Endothelial cell of umbilical vein (primary cell): Measurements from ENCODE around the gene IGFBP6. TPM values are rescaled to one million over a fixed set of nuclear protein-coding genes. Genes with fewer than 3 reads are reported as not detected.

ENCODE experiments used
- BruUV-seq: library from RNA; stranded (reverse); fragments of 400-500 nt; replicated peaks from 2 replicates; lab custom pipeline; 2021; lab: Mats Ljungman, UMichigan
- CTCF ChIA-PET: fragments of 300-600, 350-600 bp; sonication (Branson Sonifier 250); formaldehyde crosslinking; loops from one replicate; lab custom pipeline; 2021; ENCODE audit warnings: antibody characterized with exemption, inconsistent platforms; lab: Charles Lee
- POLR2A ChIA-PET: fragments of 300-600, 350-600 bp; sonication (Branson Sonifier 250); formaldehyde crosslinking; loops from one replicate; lab custom pipeline; 2021; ENCODE audit warnings: antibody characterized with exemption, inconsistent platforms; lab: Charles Lee
- DNase-seq: peaks from one replicate; pipeline ENCODE4 v3.0.0-alpha.2; 2011; ENCODE audit warnings: low read depth, low spot score
- FAIRE-seq: peaks from 2 replicates; lab custom pipeline; 2011; peaks lifted over from hg19 to GRCh38; lab: Jason Lieb, UNC
- H2AFZ ChIP-seq: 2 replicates; pipeline ENCODE4 v1.6.0; 2012; ENCODE audit warnings: low read depth, low read length, control low read depth, inconsistent platforms
- H3K27ac ChIP-seq: 2 replicates; pipeline ENCODE4 v1.5.1; 2011; ENCODE audit warnings: low read depth, mild to moderate bottlenecking, control low read depth, low read length, moderate library complexity; ENCODE audit not compliant: insufficient read depth
- H3K27me3 ChIP-seq, 2 experiments: 2 replicates each; pipeline versions ENCODE4 v1.6.0 to v1.6.1; 2011; ENCODE audit warnings: low read length in 2 of 2, mixed read lengths in 1 of 2; ENCODE audit not compliant: control insufficient read depth in 2 of 2, insufficient read depth in 2 of 2
- H3K36me3 ChIP-seq, 2 experiments: 2 replicates in 1 of 2; 3 replicates in 1 of 2; pipeline ENCODE4 v1.5.1; 2011; ENCODE audit warnings: low read length in 2 of 2, mild to moderate bottlenecking in 1 of 2, moderate library complexity in 1 of 2; ENCODE audit not compliant: control insufficient read depth in 2 of 2, insufficient read depth in 2 of 2; ENCODE audit errors: extremely low read depth in 1 of 2
- H3K4me1 ChIP-seq: 3 replicates; pipeline ENCODE4 v1.5.1; 2011; ENCODE audit warnings: mild to moderate bottlenecking, low read length; ENCODE audit not compliant: control insufficient read depth, insufficient read depth; ENCODE audit errors: extremely low read depth
- H3K4me2 ChIP-seq: 2 replicates; pipeline ENCODE4 v1.6.1; 2011; ENCODE audit warnings: low read length, control low read depth, mixed read lengths; ENCODE audit not compliant: insufficient read depth
- H3K4me3 ChIP-seq, 3 experiments: fragments of 200-600 bp in 1 of 3; sonication (generic), shearing (Covaris generic) in 1 of 3; replicated peaks in 1 of 3; 2 replicates each; pipeline ENCODE4 v1.5.1; 2011 to 2016; ENCODE audit warnings: control low read depth in 3 of 3, low read length in 3 of 3, mild to moderate bottlenecking in 2 of 3, inconsistent platforms in 1 of 3, low read depth in 1 of 3, moderate library complexity in 1 of 3; ENCODE audit not compliant: insufficient read depth in 1 of 3
- H3K79me2 ChIP-seq: 2 replicates; pipeline ENCODE4 v1.6.0; 2012; ENCODE audit warnings: low read length, inconsistent platforms; ENCODE audit not compliant: control insufficient read depth, insufficient read depth
- H3K9ac ChIP-seq: replicated peaks from 2 replicates; pipeline ENCODE3; 2011; ENCODE audit warnings: low read length, control low read depth; ENCODE audit not compliant: insufficient read depth; ENCODE audit errors: extremely low read depth
- H3K9me1 ChIP-seq: replicated peaks from 3 replicates; pipeline ENCODE4 v1.6.0; 2011; ENCODE audit warnings: mild to moderate bottlenecking, low read length; ENCODE audit not compliant: control insufficient read depth, insufficient read depth; ENCODE audit errors: extremely low read depth
- H3K9me3 ChIP-seq: replicated peaks from 2 replicates; pipeline ENCODE4 v1.5.1; 2012; ENCODE audit warnings: low read length, inconsistent platforms; ENCODE audit not compliant: control insufficient read depth, insufficient read depth
- H4K20me1 ChIP-seq: replicated peaks from 2 replicates; pipeline ENCODE3; 2011; ENCODE audit warnings: mild to moderate bottlenecking, low read length; ENCODE audit not compliant: control insufficient read depth, insufficient read depth; ENCODE audit errors: extremely low read depth
- CTCF ChIP-seq, 2 donors: IDR thresholded peaks; 1 replicate in 1 of 2; 2 replicates in 1 of 2; pipeline ENCODE4 v1.5.1; 2011; ENCODE audit warnings: low read length in 2 of 2, mild to moderate bottlenecking in 2 of 2, moderate library complexity in 2 of 2, control low read depth in 1 of 2, inconsistent platforms in 1 of 2, low read depth in 1 of 2; ENCODE audit not compliant: insufficient read depth in 1 of 2; ENCODE audit errors: extremely low read depth in 1 of 2
- EZH2 ChIP-seq: IDR thresholded peaks from 2 replicates; pipeline ENCODE4 v1.6.1; 2012; ENCODE audit warnings: borderline replicate concordance, low read depth, mild to moderate bottlenecking, moderate library complexity, low read length, inconsistent platforms; ENCODE audit not compliant: severe bottlenecking
- FOS ChIP-seq: IDR thresholded peaks from 2 replicates; pipeline ENCODE4 v1.6.1; 2011; ENCODE audit warnings: mild to moderate bottlenecking, low read length, moderate library complexity, borderline replicate concordance; ENCODE audit not compliant: insufficient read depth
- GATA2 ChIP-seq: IDR thresholded peaks from 2 replicates; pipeline ENCODE4 v1.7.0; 2011; ENCODE audit warnings: low read depth, mild to moderate bottlenecking, moderate library complexity, mixed read lengths, low read length; ENCODE audit not compliant: insufficient read length, insufficient read depth
- JUN ChIP-seq: IDR thresholded peaks from 2 replicates; pipeline ENCODE4 v1.6.1; 2011; ENCODE audit warnings: borderline replicate concordance, low read depth; ENCODE audit not compliant: insufficient read length, insufficient read depth
- MAX ChIP-seq: IDR thresholded peaks from 2 replicates; pipeline ENCODE4 v1.6.1; 2011; ENCODE audit not compliant: insufficient read depth, insufficient read length
- MYC ChIP-seq: IDR thresholded peaks from one replicate; pipeline ENCODE4 v1.6.1; 2011; ENCODE audit warnings: mild to moderate bottlenecking, low read depth, low read length
- POLR2A ChIP-seq: IDR thresholded peaks from 2 replicates; pipeline ENCODE4 v1.6.1; 2012; ENCODE audit warnings: low read depth, mild to moderate bottlenecking, control low read depth, low read length
- POLR2AphosphoS5 ChIP-seq: IDR thresholded peaks from 2 replicates; pipeline ENCODE4 v1.6.1; 2012; ENCODE audit warnings: low read depth, mild to moderate bottlenecking, control low read depth, low read length, moderate library complexity; ENCODE audit not compliant: insufficient read depth
- dilution Hi-C: fragments of 300-500 bp; cut with MboI; formaldehyde crosslinking; loops from one replicate; pipeline ENCODE4 v1.15.0; 2019; ENCODE audit warnings: low sequenced_read_pairs; ENCODE audit not compliant: extremely low pct_ligation_motif_present
- intact Hi-C: fragments of 100-400 bp; cut with micrococcal nuclease; formaldehyde crosslinking; loops from one replicate; pipeline ENCODE4 v1.10.0; 2022
- polyA plus RNA-seq, 4 experiments: library from polyadenylated mRNA; depleted of rRNA in 3 of 4; stranded (reverse) in 3 of 4; unstranded in 1 of 4; fragments of >200 nt; gene quantifications; 2 replicates each; pipeline versions ENCODE4 v1.2.1 to v1.2.3, GENCODE V29; 2011 to 2012; ENCODE audit warnings: missing spikeins in 1 of 4
- total RNA-seq: library from RNA; stranded (reverse); gene quantifications from 2 replicates; pipeline ENCODE4 v1.2.3, GENCODE V29; 2021

IGFBP6 gene
- total and polyA plus RNA-seq, 2 donors (not counting 3 experiments of a cell fraction or from before 2014, with no cell fraction given), result 14.1 to 18.2 TPM

DNA sequence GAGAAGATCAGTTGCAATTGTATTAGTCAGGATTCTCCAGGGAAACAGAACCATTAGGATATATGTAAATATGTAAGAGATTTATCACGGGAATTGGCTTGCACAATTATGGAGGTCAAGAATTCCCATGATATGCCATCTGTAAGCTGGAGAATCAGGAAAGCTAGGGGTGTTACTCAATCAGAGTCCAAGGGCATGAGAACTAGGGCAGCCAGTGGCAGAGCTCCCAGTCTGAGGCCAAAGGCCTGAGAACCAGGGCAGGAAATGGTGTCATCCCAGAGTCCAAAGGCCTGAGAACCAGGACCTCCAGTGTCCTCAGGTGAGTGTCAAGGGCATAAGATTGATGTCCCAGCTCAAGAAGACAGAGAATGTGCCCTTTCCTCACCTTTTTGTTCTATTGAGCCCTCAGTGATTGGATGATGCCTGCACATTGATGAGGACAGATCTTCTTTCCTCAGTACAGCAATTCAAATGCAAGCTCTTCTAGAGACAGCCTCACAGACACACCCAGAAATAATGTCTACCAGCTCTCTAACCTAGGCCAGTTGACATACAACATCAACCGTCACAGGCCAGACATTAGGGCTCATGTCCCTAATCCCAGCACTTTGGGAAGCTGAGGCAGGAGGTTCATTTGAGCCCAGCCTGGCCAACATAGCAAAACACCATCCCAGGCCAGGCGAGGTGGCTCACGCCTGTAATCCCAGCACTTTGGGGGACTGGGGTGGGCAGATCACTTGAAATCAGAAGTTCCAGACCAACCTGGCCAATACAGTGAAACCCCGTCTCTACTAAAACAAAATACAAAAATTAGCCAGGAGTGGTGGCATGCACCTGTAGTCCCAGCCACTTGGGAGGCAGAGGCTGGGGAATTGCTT lies 48.2 kb downstream of the IGFBP6 start:
- dilution Hi-C loops, result no loop called here
- H2AFZ ChIP-seq, result no peak overlapping the region
- no TSS peak for BruUV-seq
- H3K9me3 ChIP-seq, result no peaks in the 10 kb centered on the region
- H4K20me1 ChIP-seq, result no peaks in the 10 kb centered on the region
- no peaks in the 10 kb centered on the region for H3K79me2 ChIP-seq
- DNase-seq (no peak), FAIRE-seq (no peak)
- ChIA-PET POLR2A (no interaction called here), CTCF (interaction anchor here (0.7 to 1.6 kb wide), 4 partner anchors 14 to 56 kb away, joined by 3 to 4 read pairs (median 4); no protein-coding TSS in a partner anchor)
- no peaks in the 10 kb centered on the region for H3K4me1 ChIP-seq
- no peaks in the 10 kb centered on the region for H3K36me3 ChIP-seq
- no peaks in the 10 kb centered on the region for H3K9me1 ChIP-seq
- intact Hi-C loops, result no loop called here
- H3K27me3 ChIP-seq, result peaks cover 0 to 5% of the 10 kb centered on the region in 2 experiments
- no peak overlapping the region for H3K4me2 ChIP-seq
- no peak overlapping the region for H3K9ac ChIP-seq
- TF ChIP-seq JUN, result no peak
- no peak for TF ChIP-seq GATA2
- no peak for TF ChIP-seq CTCF (IDR thresholded peaks at IDR 0.05; ENCODE audit: extremely low read depth in 1 of 2, insufficient read depth in 1 of 2, low read depth in 1 of 2, low read length in 2 of 2)
- TF ChIP-seq POLR2A, result no peak
- no peak for TF ChIP-seq EZH2
- no peak for TF ChIP-seq MAX
- TF ChIP-seq MYC, result no peak
- TF ChIP-seq POLR2AphosphoS5, result no peak
- no peak for TF ChIP-seq FOS
- no peak overlapping the region for H3K4me3 ChIP-seq
- no peak overlapping the region for H3K27ac ChIP-seq
